HepG2 (cell line): ENCODE results near the gene MSMP.

ENCODE experiments used
- CTCF ChIP-seq: sonication (generic); formaldehyde crosslinking; IDR thresholded peaks from 2 replicates; pipeline ENCODE4 v1.5.0; 2020; ENCODE audit warnings: mild to moderate bottlenecking, missing genetic modification reagents, moderate library complexity
- HCFC1 ChIP-seq: fragments of 150-350 bp; IDR thresholded peaks from 2 replicates; pipeline ENCODE4 v1.6.1; 2014; ENCODE audit warnings: low read depth, low read length
- IKZF1 ChIP-seq: fragments of 450-650 bp; IDR thresholded peaks from 2 replicates; pipeline ENCODE4 v1.7.1; 2016
- JUNB ChIP-seq: sonication (generic); formaldehyde crosslinking; IDR thresholded peaks from 2 replicates; pipeline ENCODE4 v1.8.0; 2022; ENCODE audit warnings: missing genetic modification reagents, mild to moderate bottlenecking, borderline replicate concordance
- POGK ChIP-seq: sonication (generic); formaldehyde crosslinking; conservative IDR thresholded peaks from 2 replicates; pipeline ENCODE4 v1.8.0; 2022; ENCODE audit warnings: mild to moderate bottlenecking, moderate library complexity, missing genetic modification reagents
- POLR2AphosphoS5 ChIP-seq: IDR thresholded peaks from 2 replicates; pipeline ENCODE4 v1.6.1; 2012; ENCODE audit warnings: low read depth, low read length
- PRDM15 ChIP-seq: sonication (generic); formaldehyde crosslinking; IDR thresholded peaks from 2 replicates; pipeline ENCODE4 v1.4.0; 2020; ENCODE audit warnings: missing genetic modification reagents
- RORA ChIP-seq: sonication (generic); formaldehyde crosslinking; IDR thresholded peaks from 2 replicates; pipeline ENCODE4 v1.5.0; 2020; ENCODE audit warnings: mild to moderate bottlenecking, missing genetic modification reagents, moderate library complexity
- SOX13 ChIP-seq, 3 experiments: fragments of 450-650 bp in 1 of 3; sonication (generic) in 1 of 3; formaldehyde crosslinking in 1 of 3; IDR thresholded peaks in 2 of 3; conservative IDR thresholded peaks in 1 of 3; 2 replicates each; pipeline versions ENCODE4 v1.5.0 to v1.6.1; 2016 to 2020; ENCODE audit warnings: antibody characterized with exemption in 1 of 3, mild to moderate bottlenecking in 1 of 3, missing compliant biosample characterization in 1 of 3, missing genetic modification reagents in 1 of 3, moderate library complexity in 1 of 3
- SUZ12 ChIP-seq: fragments of 150-350 bp; IDR thresholded peaks from 2 replicates; pipeline ENCODE4 v1.6.1; 2014; ENCODE audit warnings: low read depth, low read length
- ZNF646 ChIP-seq: sonication (generic); formaldehyde crosslinking; IDR thresholded peaks from 2 replicates; pipeline ENCODE4 v1.9.0; 2021; ENCODE audit warnings: mild to moderate bottlenecking, missing genetic modification reagents

- no peak for TF ChIP-seq PRDM15 (CRISPR knock-in tag)
- no peak for TF ChIP-seq IKZF1
- no peak for TF ChIP-seq CTCF
- TF ChIP-seq RORA (CRISPR knock-in tag) = no peak
- no peak for TF ChIP-seq ZNF646 (CRISPR knock-in tag)
- no peak for TF ChIP-seq POLR2AphosphoS5
- TF ChIP-seq SOX13 (IDR thresholded peaks at IDR 0.05) = no peak
- no peak for TF ChIP-seq SOX13 (CRISPR knock-in tag; conservative IDR thresholded peaks at IDR 0.05 in 1 of 2, IDR thresholded peaks at IDR 0.05 in 1 of 2)
- TF ChIP-seq POGK (CRISPR knock-in tag) = no peak
- no peak for TF ChIP-seq SUZ12
- no peak for TF ChIP-seq HCFC1
- no peak for TF ChIP-seq JUNB (CRISPR knock-in tag)
These were observed at the start of gene MSMP for GRCh38 chr9:35754264-35754663.
